Measurements from ENCODE around the gene C17orf58.

DNA sequence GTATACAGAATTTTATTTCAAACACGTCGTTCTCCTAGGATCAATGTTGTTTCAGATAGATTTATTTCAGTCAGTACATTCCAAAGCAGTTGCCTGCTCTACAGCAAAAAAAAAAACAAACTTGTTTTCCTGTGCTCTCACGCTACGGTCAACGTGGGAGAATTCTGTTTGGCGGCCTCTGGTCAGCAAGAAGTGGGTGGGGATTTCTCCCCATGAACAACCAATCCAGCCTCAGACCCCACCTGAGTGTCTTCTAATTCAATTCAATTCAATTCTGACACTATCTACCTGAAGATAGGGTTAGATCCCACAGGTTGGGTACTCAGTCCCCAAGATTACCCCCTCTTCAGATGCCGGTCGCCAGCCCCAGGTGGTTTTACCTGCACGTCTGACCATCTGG lies 22.1 kb downstream of the C17orf58 start:
- TF ChIP-seq, protein P1, sequence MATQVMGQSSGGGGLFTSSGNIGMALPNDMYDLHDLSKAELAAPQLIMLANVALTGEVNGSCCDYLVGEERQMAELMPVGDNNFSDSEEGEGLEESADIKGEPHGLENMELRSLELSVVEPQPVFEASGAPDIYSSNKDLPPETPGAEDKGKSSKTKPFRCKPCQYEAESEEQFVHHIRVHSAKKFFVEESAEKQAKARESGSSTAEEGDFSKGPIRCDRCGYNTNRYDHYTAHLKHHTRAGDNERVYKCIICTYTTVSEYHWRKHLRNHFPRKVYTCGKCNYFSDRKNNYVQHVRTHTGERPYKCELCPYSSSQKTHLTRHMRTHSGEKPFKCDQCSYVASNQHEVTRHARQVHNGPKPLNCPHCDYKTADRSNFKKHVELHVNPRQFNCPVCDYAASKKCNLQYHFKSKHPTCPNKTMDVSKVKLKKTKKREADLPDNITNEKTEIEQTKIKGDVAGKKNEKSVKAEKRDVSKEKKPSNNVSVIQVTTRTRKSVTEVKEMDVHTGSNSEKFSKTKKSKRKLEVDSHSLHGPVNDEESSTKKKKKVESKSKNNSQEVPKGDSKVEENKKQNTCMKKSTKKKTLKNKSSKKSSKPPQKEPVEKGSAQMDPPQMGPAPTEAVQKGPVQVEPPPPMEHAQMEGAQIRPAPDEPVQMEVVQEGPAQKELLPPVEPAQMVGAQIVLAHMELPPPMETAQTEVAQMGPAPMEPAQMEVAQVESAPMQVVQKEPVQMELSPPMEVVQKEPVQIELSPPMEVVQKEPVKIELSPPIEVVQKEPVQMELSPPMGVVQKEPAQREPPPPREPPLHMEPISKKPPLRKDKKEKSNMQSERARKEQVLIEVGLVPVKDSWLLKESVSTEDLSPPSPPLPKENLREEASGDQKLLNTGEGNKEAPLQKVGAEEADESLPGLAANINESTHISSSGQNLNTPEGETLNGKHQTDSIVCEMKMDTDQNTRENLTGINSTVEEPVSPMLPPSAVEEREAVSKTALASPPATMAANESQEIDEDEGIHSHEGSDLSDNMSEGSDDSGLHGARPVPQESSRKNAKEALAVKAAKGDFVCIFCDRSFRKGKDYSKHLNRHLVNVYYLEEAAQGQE (IDR thresholded peaks at IDR 0.05; ENCODE audit: unreplicated experiment), result no peak
- no peak for TF ChIP-seq EZH2 (IDR thresholded peaks at IDR 0.05; ENCODE audit: low read depth, unreplicated experiment)
- TF ChIP-seq, protein P2, sequence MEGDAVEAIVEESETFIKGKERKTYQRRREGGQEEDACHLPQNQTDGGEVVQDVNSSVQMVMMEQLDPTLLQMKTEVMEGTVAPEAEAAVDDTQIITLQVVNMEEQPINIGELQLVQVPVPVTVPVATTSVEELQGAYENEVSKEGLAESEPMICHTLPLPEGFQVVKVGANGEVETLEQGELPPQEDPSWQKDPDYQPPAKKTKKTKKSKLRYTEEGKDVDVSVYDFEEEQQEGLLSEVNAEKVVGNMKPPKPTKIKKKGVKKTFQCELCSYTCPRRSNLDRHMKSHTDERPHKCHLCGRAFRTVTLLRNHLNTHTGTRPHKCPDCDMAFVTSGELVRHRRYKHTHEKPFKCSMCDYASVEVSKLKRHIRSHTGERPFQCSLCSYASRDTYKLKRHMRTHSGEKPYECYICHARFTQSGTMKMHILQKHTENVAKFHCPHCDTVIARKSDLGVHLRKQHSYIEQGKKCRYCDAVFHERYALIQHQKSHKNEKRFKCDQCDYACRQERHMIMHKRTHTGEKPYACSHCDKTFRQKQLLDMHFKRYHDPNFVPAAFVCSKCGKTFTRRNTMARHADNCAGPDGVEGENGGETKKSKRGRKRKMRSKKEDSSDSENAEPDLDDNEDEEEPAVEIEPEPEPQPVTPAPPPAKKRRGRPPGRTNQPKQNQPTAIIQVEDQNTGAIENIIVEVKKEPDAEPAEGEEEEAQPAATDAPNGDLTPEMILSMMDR (conservative IDR thresholded peaks at IDR 0.05; ENCODE audit: low read depth in 2 of 2), result no peak
- no peak for TF ChIP-seq CREB1 (CRISPR knock-in tag; IDR thresholded peaks at IDR 0.05; ENCODE audit: low read depth)
- no peak for TF ChIP-seq ZNF331 (CRISPR knock-in tag; IDR thresholded peaks at IDR 0.05; ENCODE audit: low read depth)
- TF ChIP-seq POLR2AphosphoS5 (IDR thresholded peaks at IDR 0.05; ENCODE audit: low read depth), result no peak
- TF ChIP-seq, protein P3, sequence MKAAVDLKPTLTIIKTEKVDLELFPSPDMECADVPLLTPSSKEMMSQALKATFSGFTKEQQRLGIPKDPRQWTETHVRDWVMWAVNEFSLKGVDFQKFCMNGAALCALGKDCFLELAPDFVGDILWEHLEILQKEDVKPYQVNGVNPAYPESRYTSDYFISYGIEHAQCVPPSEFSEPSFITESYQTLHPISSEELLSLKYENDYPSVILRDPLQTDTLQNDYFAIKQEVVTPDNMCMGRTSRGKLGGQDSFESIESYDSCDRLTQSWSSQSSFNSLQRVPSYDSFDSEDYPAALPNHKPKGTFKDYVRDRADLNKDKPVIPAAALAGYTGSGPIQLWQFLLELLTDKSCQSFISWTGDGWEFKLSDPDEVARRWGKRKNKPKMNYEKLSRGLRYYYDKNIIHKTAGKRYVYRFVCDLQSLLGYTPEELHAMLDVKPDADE (IDR thresholded peaks at IDR 0.05), result no peak
